B cell (primary cell): ENCODE results near the gene POTEF.
"Not testable (repeated sequence)": the region's sequence is repeated elsewhere in the genome, so short reads cannot be mapped to it uniquely, and the experiment has no call there.

Experiments used
- CTCF ChIP-seq: fragments of 200-600 bp; IDR thresholded peaks from one replicate; pipeline ENCODE4 v1.8.0; 2022; ENCODE audit warnings: antibody characterized with exemption, mild to moderate bottlenecking
- EZH2 ChIP-seq: IDR thresholded peaks from 2 replicates; pipeline ENCODE4 v1.6.1; 2012; ENCODE audit warnings: borderline replicate concordance, low read depth, mild to moderate bottlenecking, moderate library complexity, low read length; ENCODE audit not compliant: insufficient read depth, poor library complexity, severe bottlenecking

- TF ChIP-seq CTCF, EZH2: not testable (repeated sequence)
These were observed 33.5 kb upstream of the POTEF start for GRCh38 chr2:130162486-130162885.
